Measurements from ENCODE around the gene TSHZ1. TPM values are rescaled to one million over a fixed set of nuclear protein-coding genes. Genes with fewer than 3 reads are reported as not detected.

TSHZ1 gene
- total and polyA plus RNA-seq, 12 donors = 6.8 to 25.0 (median 16.0) TPM

GRCh38 chr18:75249175-75249518, 38.5 kb downstream of the TSHZ1 start:
- H3K4me3 ChIP-seq = no peak overlapping the region
- 93% methylated on average over 9 of the region's 9 CpGs; no CpG with 5 or more reads in 2 of the 4 donors for WGBS, 4 donors
- TF ChIP-seq POLR2A (IDR thresholded peaks at IDR 0.05) (no peak), CTCF (IDR thresholded peaks at IDR 0.05) (no peak)
- H3K36me3 ChIP-seq (replicated peaks in 1 of 2) = no peaks in the 10 kb centered on the region
- peaks cover 25 to 74% of the 10 kb centered on the region in 2 donors for H3K4me1 ChIP-seq (replicated peaks in 1 of 2)
- no peak for DNase-seq
- H3K27me3 ChIP-seq = no peaks in the 10 kb centered on the region
- intact Hi-C loops (cut with DNase I) = loop anchor here in 1 of 2 donors (5.0 kb wide), 1 partner anchor 37 kb away; the partner anchor contains the start of gene TSHZ1
- peak overlapping the region in 3 of 5 donors; percentile 76 to 91 (median 85) for H3K27ac ChIP-seq
- no peaks in the 10 kb centered on the region for H3K9me3 ChIP-seq (replicated peaks in 1 of 3)

GRCh38 chr18:75249672-75250470, 39.3 kb downstream of the TSHZ1 start:
- Histone ChIP-seq H3K9me3 (replicated peaks in 1 of 3) (no peaks in the 10 kb centered on the region), H3K27ac (peak overlapping the region in 2 of 5 donors; percentile 76 to 91), H3K4me1 (replicated peaks in 1 of 2) (peaks cover 29 to 76% of the 10 kb centered on the region in 2 donors), H3K36me3 (replicated peaks in 1 of 2) (no peaks in the 10 kb centered on the region), H3K4me3 (no peak overlapping the region), H3K27me3 (no peaks in the 10 kb centered on the region)
- DNase-seq = no peak
- 84 to 90% (median 85%) methylated on average over 16 to 18 of the region's 18 CpGs for WGBS, 4 donors
- intact Hi-C loops (cut with DNase I) = loop anchor here in 1 of 2 donors (5.0 kb wide), 1 partner anchor 38 kb away; the partner anchor contains the start of gene TSHZ1
- TF ChIP-seq POLR2A (IDR thresholded peaks at IDR 0.05) = no peak
- no peak for TF ChIP-seq CTCF (IDR thresholded peaks at IDR 0.05)

- Histone ChIP-seq H3K36me3 (replicated peaks in 1 of 2) (no peaks in the 10 kb centered on the region), H3K4me3 (no peak overlapping the region), H3K27ac (peak overlapping the region in 2 of 5 donors; percentile 76 to 91), H3K27me3 (no peaks in the 10 kb centered on the region), H3K9me3 (replicated peaks in 1 of 3) (no peaks in the 10 kb centered on the region), H3K4me1 (replicated peaks in 1 of 2) (peaks cover 29 to 76% of the 10 kb centered on the region in 2 donors)
- no peak for TF ChIP-seq POLR2A (IDR thresholded peaks at IDR 0.05)
- TF ChIP-seq CTCF (IDR thresholded peaks at IDR 0.05) = no peak
- no peak for DNase-seq
- intact Hi-C loops (cut with DNase I) = no loop called here
- WGBS, 4 donors = 77 to 100% (median 83%) methylated on average over 9 to 20 of the region's 20 CpGs
Observed at GRCh38 chr18:75250471-75250821, 39.8 kb downstream of the TSHZ1 start.

- DNase-seq = no peak
- 60 to 64% (median 63%) methylated on average over 5 of the region's 5 CpGs for WGBS, 4 donors
- Histone ChIP-seq H3K4me3 (no peak overlapping the region), H3K4me1 (replicated peaks in 1 of 2) (peaks cover 29 to 79% of the 10 kb centered on the region in 2 donors), H3K36me3 (replicated peaks in 1 of 2) (no peaks in the 10 kb centered on the region), H3K9me3 (replicated peaks in 1 of 3) (no peaks in the 10 kb centered on the region), H3K27me3 (no peaks in the 10 kb centered on the region), H3K27ac (peak overlapping the region in 1 of 5 donors; percentile 22)
- TF ChIP-seq POLR2A (IDR thresholded peaks at IDR 0.05) (no peak), CTCF (IDR thresholded peaks at IDR 0.05) (no peak)
- intact Hi-C loops (cut with DNase I) = no loop called here
Observed at GRCh38 chr18:75251466-75251865, 40.9 kb downstream of the TSHZ1 start.
